IMR-90 (cell line): ENCODE data around the gene THUMPD2. TPM values are rescaled to one million over a fixed set of nuclear protein-coding genes. Genes with fewer than 3 reads are reported as not detected.

Source experiments
- ATAC-seq: fragments of 200-7000 bp; cut with Tn5 transposase; 2 replicates; pipeline ENCODE4 v1.9.1; 2020; ENCODE audit warnings: low read depth, mild to moderate bottlenecking, moderate library complexity
- BruUV-seq: library from RNA; stranded (reverse); fragments of 400-500 nt; replicated peaks from 2 replicates; lab custom pipeline; 2021; lab: Mats Ljungman, UMichigan
- CTCF ChIA-PET: fragments of 300-600 bp; formaldehyde crosslinking; extraction: SDS; loops from one replicate; lab custom pipeline; 2021; ENCODE audit warnings: antibody characterized with exemption; lab: Yijun Ruan, JAX
- POLR2A ChIA-PET: fragments of 300-600 bp; sonication (Branson Sonifier 250); formaldehyde crosslinking; loops from one replicate; lab custom pipeline; 2022; ENCODE audit warnings: antibody characterized with exemption; ENCODE audit not compliant: unreplicated experiment; lab: Charles Lee
- DNase-seq: peaks from one replicate; pipeline ENCODE4 v3.0.0; 2013
- H2AFZ ChIP-seq: replicated peaks from 2 replicates; pipeline ENCODE3; 2013; ENCODE audit warnings: low read length, mild to moderate bottlenecking; ENCODE audit not compliant: poor library complexity
- H2AK5ac ChIP-seq: 2 replicates; pipeline ENCODE4 v1.6.1; 2013; ENCODE audit warnings: low read depth, low read length, inconsistent platforms
- H2AK9ac ChIP-seq: replicated peaks from 2 replicates; pipeline ENCODE3; 2013; ENCODE audit warnings: mild to moderate bottlenecking, low read depth, low read length, moderate library complexity; ENCODE audit not compliant: poor library complexity
- H2BK120ac ChIP-seq: 2 replicates; pipeline ENCODE4 v1.6.1; 2013; ENCODE audit warnings: low read depth, low read length, inconsistent platforms
- H2BK15ac ChIP-seq: 3 replicates; pipeline ENCODE4 v1.6.1; 2013; ENCODE audit warnings: low read depth, low read length, inconsistent platforms
- H2BK20ac ChIP-seq: 2 replicates; pipeline ENCODE4 v1.6.1; 2013; ENCODE audit warnings: low read depth, mild to moderate bottlenecking, inconsistent platforms, low read length, moderate library complexity
- H2BK5ac ChIP-seq: 2 replicates; pipeline ENCODE4 v1.6.1; 2013; ENCODE audit warnings: mild to moderate bottlenecking, low read depth, low read length, inconsistent platforms; ENCODE audit not compliant: poor library complexity, severe bottlenecking
- H3K14ac ChIP-seq: replicated peaks from 2 replicates; pipeline ENCODE4 v1.6.1; 2013; ENCODE audit warnings: low read depth, low read length, inconsistent platforms
- H3K18ac ChIP-seq: 2 replicates; pipeline ENCODE4 v1.6.1; 2013; ENCODE audit warnings: low read depth, low read length, control low read depth
- H3K23ac ChIP-seq: 2 replicates; pipeline ENCODE4 v1.6.1; 2013; ENCODE audit warnings: low read depth, low read length, inconsistent platforms
- H3K27ac ChIP-seq: 2 replicates; pipeline ENCODE4 v1.5.1; 2013; ENCODE audit warnings: mild to moderate bottlenecking, control low read depth, low read length; ENCODE audit not compliant: insufficient read depth
- H3K27me3 ChIP-seq: 2 replicates; pipeline ENCODE4 v1.6.1; 2013; ENCODE audit warnings: low read length; ENCODE audit not compliant: control insufficient read depth, insufficient read depth
- H3K36me3 ChIP-seq: 2 replicates; pipeline ENCODE4 v1.6.1; 2013; ENCODE audit warnings: low read length, mixed read lengths; ENCODE audit not compliant: control insufficient read depth, insufficient read depth
- H3K4ac ChIP-seq: 2 replicates; pipeline ENCODE4 v1.6.1; 2013; ENCODE audit warnings: low read depth, low read length, inconsistent platforms
- H3K4me1 ChIP-seq: 2 replicates; pipeline ENCODE4 v1.6.1; 2013; ENCODE audit warnings: low read length, mixed read lengths; ENCODE audit not compliant: control insufficient read depth, insufficient read depth
- H3K4me2 ChIP-seq: 2 replicates; pipeline ENCODE4 v1.6.1; 2013; ENCODE audit warnings: low read depth, mild to moderate bottlenecking, control low read depth, low read length, moderate library complexity
- H3K4me3 ChIP-seq: 2 replicates; pipeline ENCODE4 v1.5.1; 2013; ENCODE audit warnings: low read depth, mild to moderate bottlenecking, control low read depth, low read length, moderate library complexity; ENCODE audit not compliant: insufficient read depth
- H3K56ac ChIP-seq: 2 replicates; pipeline ENCODE4 v1.6.1; 2013; ENCODE audit warnings: low read length, inconsistent platforms; ENCODE audit not compliant: insufficient read depth; ENCODE audit errors: extremely low read depth
- H3K79me1 ChIP-seq, 2 experiments: 2 replicates each; pipeline ENCODE4 v1.6.1; 2013; ENCODE audit warnings: low read length in 2 of 2, inconsistent platforms in 1 of 2, low read depth in 1 of 2
- H3K9ac ChIP-seq: 2 replicates; pipeline ENCODE4 v1.6.1; 2013; ENCODE audit warnings: low read depth, low read length, control low read depth
- H3K9me1 ChIP-seq: 2 replicates; pipeline ENCODE4 v1.6.1; 2013; ENCODE audit warnings: low read length, inconsistent platforms; ENCODE audit not compliant: insufficient read depth
- H3K9me3 ChIP-seq: 2 replicates; pipeline ENCODE4 v1.6.1; 2013; ENCODE audit warnings: low read length; ENCODE audit not compliant: control insufficient read depth, insufficient read depth
- H4K20me1 ChIP-seq: 2 replicates; pipeline ENCODE4 v1.6.1; 2013; ENCODE audit warnings: low read length, inconsistent platforms; ENCODE audit not compliant: insufficient read depth
- H4K5ac ChIP-seq: 2 replicates; pipeline ENCODE4 v1.6.1; 2013; ENCODE audit warnings: mild to moderate bottlenecking, low read depth, low read length, control low read depth
- H4K8ac ChIP-seq, 2 experiments: 2 replicates each; pipeline ENCODE4 v1.6.1; 2013; ENCODE audit warnings: low read depth in 2 of 2, low read length in 2 of 2, control low read depth in 1 of 2, inconsistent platforms in 1 of 2
- H4K91ac ChIP-seq: 2 replicates; pipeline ENCODE4 v1.6.1; 2013; ENCODE audit warnings: low read depth, low read length, inconsistent platforms; ENCODE audit not compliant: insufficient read depth
- BHLHE40 ChIP-seq: fragments of 150-350 bp; IDR thresholded peaks from 2 replicates; pipeline ENCODE4 v1.6.1; 2016; ENCODE audit warnings: mild to moderate bottlenecking, low read depth, low read length
- CEBPB ChIP-seq: IDR thresholded peaks from 2 replicates; pipeline ENCODE4 v1.6.1; 2012; ENCODE audit warnings: low read depth, low read length, improper control_type of control experiment
- CHD1 ChIP-seq: IDR thresholded peaks from 2 replicates; pipeline ENCODE4 v1.6.1; 2012; ENCODE audit warnings: low read depth, low read length, improper control_type of control experiment
- CTCF ChIP-seq: conservative IDR thresholded peaks from 2 replicates; pipeline ENCODE4 v1.5.1; 2012; ENCODE audit warnings: mild to moderate bottlenecking, low read depth, low read length, improper control_type of control experiment
- ELK1 ChIP-seq: fragments of 150-350 bp; IDR thresholded peaks from 2 replicates; pipeline ENCODE4 v1.6.1; 2016; ENCODE audit warnings: low read depth, mild to moderate bottlenecking, low read length, moderate library complexity, borderline replicate concordance
- FOS ChIP-seq: fragments of 150-350 bp; IDR thresholded peaks from 2 replicates; pipeline ENCODE4 v1.6.1; 2016; ENCODE audit warnings: low read depth, low read length
- MAFK ChIP-seq: IDR thresholded peaks from 2 replicates; pipeline ENCODE4 v1.6.1; 2012; ENCODE audit warnings: low read depth, low read length, improper control_type of control experiment
- MAZ ChIP-seq: IDR thresholded peaks from 2 replicates; pipeline ENCODE4 v1.6.1; 2012; ENCODE audit warnings: low read depth, mild to moderate bottlenecking, low read length, improper control_type of control experiment, moderate library complexity, borderline replicate concordance
- MXI1 ChIP-seq: IDR thresholded peaks from 2 replicates; pipeline ENCODE4 v1.6.1; 2012; ENCODE audit warnings: low read depth, mild to moderate bottlenecking, low read length, moderate library complexity, borderline replicate concordance
- NFE2L2 ChIP-seq: fragments of 150-350 bp; IDR thresholded peaks from 2 replicates; pipeline ENCODE4 v1.6.1; 2016; ENCODE audit warnings: low read depth, mild to moderate bottlenecking, low read length
- POLR2A ChIP-seq: IDR thresholded peaks from 2 replicates; pipeline ENCODE4 v1.6.1; 2012; ENCODE audit warnings: mild to moderate bottlenecking, low read depth, low read length
- RAD21 ChIP-seq: IDR thresholded peaks from 2 replicates; pipeline ENCODE4 v1.6.1; 2012; ENCODE audit warnings: low read length, improper control_type of control experiment
- RCOR1 ChIP-seq: IDR thresholded peaks from 2 replicates; pipeline ENCODE4 v1.6.1; 2012; ENCODE audit warnings: mild to moderate bottlenecking, low read length, improper control_type of control experiment; ENCODE audit not compliant: insufficient replicate concordance
- RFX5 ChIP-seq: IDR thresholded peaks from 2 replicates; pipeline ENCODE4 v1.8.0; 2012; ENCODE audit warnings: low read depth, mild to moderate bottlenecking, low read length, moderate library complexity
- SMC3 ChIP-seq: fragments of 150-350 bp; IDR thresholded peaks from 2 replicates; pipeline ENCODE4 v1.6.1; 2016; ENCODE audit warnings: low read depth, mild to moderate bottlenecking, antibody characterized with exemption, low read length, moderate library complexity
- USF2 ChIP-seq: fragments of 150-350 bp; IDR thresholded peaks from 2 replicates; pipeline ENCODE4 v1.6.1; 2017; ENCODE audit warnings: mild to moderate bottlenecking, antibody characterized with exemption, low read length, low read depth
- WGBS, 2 experiments: methylation state at CpG; one replicate each; pipeline versions ENCODE4 v1.1.5 to v1.1.7; 2013; ENCODE audit warnings: missing lambda C conversion rate in 2 of 2; ENCODE audit not compliant: insufficient read length in 1 of 2; ENCODE audit errors: extremely low coverage in 2 of 2; 5-methylcytosine and 5-hydroxymethylcytosine counted together
- dilution Hi-C: fragments of 300-500 bp; cut with HindIII; formaldehyde crosslinking; loops from one replicate; pipeline ENCODE4 v1.14.3; 2018; ENCODE audit warnings: low sequenced_read_pairs; ENCODE audit not compliant: unreplicated experiment
- in situ Hi-C: fragments of 300-500 bp; cut with MboI; formaldehyde crosslinking; loops from 3 replicates; pipeline ENCODE4 v1.14.3; 2019; ENCODE audit warnings: low sequenced_read_pairs, inconsistent platforms, mixed read lengths
- intact Hi-C: fragments of 100-400 bp; cut with micrococcal nuclease; formaldehyde crosslinking; loops from 2 replicates; pipeline ENCODE4 v1.10.0; 2022
- polyA plus RNA-seq, 3 experiments: library from polyadenylated mRNA; depleted of rRNA; stranded (reverse); fragments of >200 nt; gene quantifications; 2 replicates each; pipeline ENCODE4 v1.2.3, GENCODE V29; 2012; ENCODE audit warnings: low replicate concordance in 1 of 3
- total RNA-seq: library from RNA; depleted of rRNA; stranded (reverse); fragments of >200 nt; gene quantifications from 2 replicates; pipeline ENCODE4 v1.2.3, GENCODE V29; 2012

THUMPD2 gene
- total and polyA plus RNA-seq, 2 of the 4 experiments (the other 2 are of a cell fraction) = 4.8 to 7.0 TPM

GRCh38 chr2:39796134-39796533 is 17.1 kb upstream of the THUMPD2 start:
- Histone ChIP-seq H2AFZ (no peak overlapping the region), H2AK9ac (no peak overlapping the region), H2BK120ac (no peak overlapping the region), H2BK5ac (no peak overlapping the region), H4K91ac (no peak overlapping the region), H2BK20ac (no peak overlapping the region), H3K36me3 (no peaks in the 10 kb centered on the region), H3K4me1 (no peaks in the 10 kb centered on the region), H3K4me2 (no peak overlapping the region), H4K20me1 (no peaks in the 10 kb centered on the region), H3K27ac (no peak overlapping the region), H3K23ac (no peak overlapping the region), H4K8ac (no peak overlapping the region), H3K4me3 (no peak overlapping the region), H3K9ac (no peak overlapping the region), H3K9me3 (no peaks in the 10 kb centered on the region), H4K5ac (no peak overlapping the region), H2BK15ac (no peak overlapping the region), H3K27me3 (peaks cover 3% of the 10 kb centered on the region; the same call in 1 of the 2 replicates), H2AK5ac (no peak overlapping the region), H3K56ac (no peak overlapping the region), H3K9me1 (no peaks in the 10 kb centered on the region), H3K4ac (no peak overlapping the region), H3K79me1 (no peaks in the 10 kb centered on the region), H3K18ac (no peak overlapping the region), H3K14ac (no peak overlapping the region)
- dilution Hi-C loops (no loop called here), intact Hi-C loops (no loop called here), in situ Hi-C loops (no loop called here)
- DNase-seq (no peak), ATAC-seq (no peak)
- no peak for TF ChIP-seq CTCF
- TF ChIP-seq POLR2A = no peak
- no peak for TF ChIP-seq FOS
- TF ChIP-seq CEBPB = no peak
- TF ChIP-seq ELK1 = no peak
- no peak for TF ChIP-seq BHLHE40
- TF ChIP-seq RFX5 = no peak
- TF ChIP-seq MAZ = no peak
- no peak for TF ChIP-seq MXI1
- TF ChIP-seq MAFK = no peak
- no peak for TF ChIP-seq USF2
- no peak for TF ChIP-seq RAD21
- no peak for TF ChIP-seq CHD1
- no peak for TF ChIP-seq RCOR1
- TF ChIP-seq NFE2L2 = no peak
- no peak for TF ChIP-seq SMC3
- WGBS, 2 experiments = no CpG with 5 or more reads among the region's 1 CpG
- no TSS peak for BruUV-seq
- POLR2A ChIA-PET = no interaction called here
- CTCF ChIA-PET = no interaction called here
